Tibial nerve (tissue), 4 donors: Measurements from ENCODE around the gene PTGER4. TPM values are rescaled to one million over a fixed set of nuclear protein-coding genes. Genes with fewer than 3 reads are reported as not detected.

ENCODE experiments used
- small RNA-seq: library from RNA; depleted of rRNA; stranded (forward); fragments of <200 nt; gene quantifications from one replicate; pipeline ENCODE3, GENCODE V24; 2016
- total RNA-seq, 4 donors: library from RNA; depleted of rRNA; stranded (reverse); fragments of >200 nt; gene quantifications; one replicate each; pipeline ENCODE4 v1.1.0, GENCODE V29; 2016

The PTGER4 gene
- total RNA-seq, 4 donors from 2014 or later, result 21.6 to 72.3 (median 57.0) TPM

Small RNA genes within 50 kb of the gene (small RNA-seq; reads per million reads assigned to genes)
- not detected for gene RF00092

Other genes with a start within 250 kb of the PTGER4 start
- gene TTC33, start 76.0 kb downstream of the PTGER4 start, total RNA-seq, result 10 to 100 TPM; 11.4 to 27.1 (median 19.9) TPM
- 10 to 100 TPM; 66.2 to 86.1 (median 77.9) TPM for gene PRKAA1, start 118.5 kb downstream of the PTGER4 start, total RNA-seq
- 100 to 1,000 TPM; 117 to 365 (median 159) TPM for gene RPL37, start 155.3 kb downstream of the PTGER4 start, total RNA-seq
- 10 to 100 TPM in 3 of 4 donors, 1 to 10 TPM in 1; 7.6 to 16.1 (median 11.3) TPM for gene CARD6, start 161.5 kb downstream of the PTGER4 start, total RNA-seq
- gene C7, start 229.6 kb downstream of the PTGER4 start, total RNA-seq, result 100 to 1,000 TPM in 2 of 4 donors, 10 to 100 TPM in 2; 87.0 to 239 (median 104) TPM